Activated T-cell treated with anti-CD3 and anti-CD28 coated beads, Interleukin-2, amount 50 U/mL, for 72 hours (primary cell): ENCODE measurements around the gene PTTG2. TPM values are rescaled to one million over a fixed set of nuclear protein-coding genes. Genes with fewer than 3 reads are reported as not detected.

Experiments
- ATAC-seq, 2 donors: fragments of 150-1000 bp; cut with Tn5 transposase; replicated peaks in 1 of 2; 2 replicates each; pipeline ENCODE4 v1.10.0; 2021; ENCODE audit warnings: moderate library complexity in 2 of 2, mild to moderate bottlenecking in 1 of 2
- DNase-seq, 2 donors: peaks; one replicate each; pipeline ENCODE4 v3.0.0; 2021 to 2022; ENCODE audit warnings: mixed read lengths in 1 of 2
- H3K27ac Mint-ChIP-seq: one replicate; pipeline ENCODE4 v1.8.0; 2022; ENCODE audit warnings: mild to moderate bottlenecking, moderate library complexity, mixed read lengths
- H3K27me3 Mint-ChIP-seq: one replicate; pipeline ENCODE4 v1.8.0; 2022; ENCODE audit warnings: low read depth, mixed read lengths
- H3K36me3 Mint-ChIP-seq, 2 donors: one replicate each; pipeline ENCODE4 v1.8.0; 2022; ENCODE audit warnings: mixed read lengths in 2 of 2, mild to moderate bottlenecking in 1 of 2; ENCODE audit not compliant: insufficient read depth in 2 of 2
- H3K4me1 Mint-ChIP-seq: one replicate; pipeline ENCODE4 v1.8.0; 2022; ENCODE audit warnings: low read depth, mixed read lengths
- H3K4me3 Mint-ChIP-seq, 2 donors: one replicate each; pipeline ENCODE4 v1.8.0; 2022; ENCODE audit warnings: mild to moderate bottlenecking in 2 of 2, mixed read lengths in 2 of 2, moderate library complexity in 2 of 2
- H3K9me3 Mint-ChIP-seq, 2 donors: one replicate each; pipeline ENCODE4 v1.8.0; 2022; ENCODE audit warnings: mixed read lengths in 2 of 2
- total RNA-seq, 2 donors: library from RNA; stranded (reverse); gene quantifications; one replicate each; pipeline ENCODE4 v1.2.3, GENCODE V29; 2022

PTTG2 gene
- total RNA-seq, 2 donors from 2014 or later, result not detected

GRCh38 chr4:37998226-37998625 is 38.0 kb downstream of the PTTG2 start:
- H3K9me3 Mint-ChIP-seq, result no peaks in the 10 kb centered on the region
- H3K4me3 Mint-ChIP-seq, result no peak overlapping the region
- H3K4me1 Mint-ChIP-seq, result peaks cover 44% of the 10 kb centered on the region
- no peak for ATAC-seq
- H3K27me3 Mint-ChIP-seq, result no peaks in the 10 kb centered on the region
- no peak overlapping the region for H3K27ac Mint-ChIP-seq
- H3K36me3 Mint-ChIP-seq, result no peaks in the 10 kb centered on the region
- no peak for DNase-seq

GRCh38 chr4:37999000-37999716 is 39.0 kb downstream of the PTTG2 start:
- peak overlapping the region; percentile 57 to 62 for H3K4me3 Mint-ChIP-seq
- DNase-seq (no peak), ATAC-seq (peak in 1 of 2 donors; percentile 36)
- H3K4me1 Mint-ChIP-seq, result peaks cover 45% of the 10 kb centered on the region
- H3K27me3 Mint-ChIP-seq, result no peaks in the 10 kb centered on the region
- no peaks in the 10 kb centered on the region for H3K36me3 Mint-ChIP-seq
- no peak overlapping the region for H3K27ac Mint-ChIP-seq
- no peaks in the 10 kb centered on the region for H3K9me3 Mint-ChIP-seq

GRCh38 chr4:37999965-38000364 is 39.8 kb downstream of the PTTG2 start:
- no peak overlapping the region for H3K27ac Mint-ChIP-seq
- ATAC-seq (no peak), DNase-seq (no peak)
- no peaks in the 10 kb centered on the region for H3K36me3 Mint-ChIP-seq
- H3K9me3 Mint-ChIP-seq, result no peaks in the 10 kb centered on the region
- no peaks in the 10 kb centered on the region for H3K27me3 Mint-ChIP-seq
- peaks cover 43% of the 10 kb centered on the region for H3K4me1 Mint-ChIP-seq
- no peak overlapping the region for H3K4me3 Mint-ChIP-seq

- DNase-seq, result no peak
- ATAC-seq, result no peak
- Mint-ChIP-seq H3K4me3 (no peak overlapping the region), H3K9me3 (no peaks in the 10 kb centered on the region), H3K27ac (no peak overlapping the region), H3K36me3 (no peaks in the 10 kb centered on the region), H3K4me1 (peaks cover 45% of the 10 kb centered on the region), H3K27me3 (no peaks in the 10 kb centered on the region)
Observed at GRCh38 chr4:38001927-38002326, 41.7 kb downstream of the PTTG2 start.

GRCh38 chr4:38002451-38003071 is 42.4 kb downstream of the PTTG2 start:
- H3K9me3 Mint-ChIP-seq, result no peaks in the 10 kb centered on the region
- DNase-seq (no peak), ATAC-seq (peak in 1 of 2 donors; percentile 13)
- peak overlapping the region; percentile 58 for H3K27ac Mint-ChIP-seq
- H3K36me3 Mint-ChIP-seq, result no peaks in the 10 kb centered on the region
- peaks cover 45% of the 10 kb centered on the region for H3K4me1 Mint-ChIP-seq
- no peaks in the 10 kb centered on the region for H3K27me3 Mint-ChIP-seq
- no peak overlapping the region for H3K4me3 Mint-ChIP-seq

- Mint-ChIP-seq H3K27ac (peak overlapping the region; percentile 10), H3K4me1 (peaks cover 43% of the 10 kb centered on the region), H3K9me3 (no peaks in the 10 kb centered on the region), H3K36me3 (no peaks in the 10 kb centered on the region), H3K4me3 (no peak overlapping the region), H3K27me3 (no peaks in the 10 kb centered on the region)
- peak in 1 of 2 donors; percentile 30 for ATAC-seq
- DNase-seq, result no peak
Observed at GRCh38 chr4:38003102-38003501, 42.9 kb downstream of the PTTG2 start.

- no peak overlapping the region for H3K4me3 Mint-ChIP-seq
- H3K9me3 Mint-ChIP-seq, result no peaks in the 10 kb centered on the region
- no peak for DNase-seq
- no peaks in the 10 kb centered on the region for H3K27me3 Mint-ChIP-seq
- no peak overlapping the region for H3K27ac Mint-ChIP-seq
- ATAC-seq, result no peak
- peaks cover 42% of the 10 kb centered on the region for H3K4me1 Mint-ChIP-seq
- no peaks in the 10 kb centered on the region for H3K36me3 Mint-ChIP-seq
Observed at GRCh38 chr4:38003628-38004027, 43.4 kb downstream of the PTTG2 start.

- ATAC-seq, result no peak
- Mint-ChIP-seq H3K4me1 (peaks cover 38% of the 10 kb centered on the region), H3K36me3 (no peaks in the 10 kb centered on the region), H3K9me3 (no peaks in the 10 kb centered on the region), H3K27me3 (no peaks in the 10 kb centered on the region), H3K27ac (no peak overlapping the region), H3K4me3 (no peak overlapping the region)
- DNase-seq, result no peak
Observed at GRCh38 chr4:38004062-38004461, 43.9 kb downstream of the PTTG2 start.

- no peak overlapping the region for H3K4me3 Mint-ChIP-seq
- DNase-seq, result no peak
- no peaks in the 10 kb centered on the region for H3K36me3 Mint-ChIP-seq
- H3K4me1 Mint-ChIP-seq, result peaks cover 31% of the 10 kb centered on the region
- H3K27ac Mint-ChIP-seq, result no peak overlapping the region
- no peaks in the 10 kb centered on the region for H3K27me3 Mint-ChIP-seq
- H3K9me3 Mint-ChIP-seq, result no peaks in the 10 kb centered on the region
- ATAC-seq, result no peak
Observed at GRCh38 chr4:38004887-38005286, 44.7 kb downstream of the PTTG2 start.

- DNase-seq, result no peak
- ATAC-seq, result no peak
- Mint-ChIP-seq H3K27me3 (no peaks in the 10 kb centered on the region), H3K9me3 (no peaks in the 10 kb centered on the region), H3K36me3 (no peaks in the 10 kb centered on the region), H3K4me3 (no peak overlapping the region), H3K27ac (no peak overlapping the region), H3K4me1 (peaks cover 31% of the 10 kb centered on the region)
Observed at GRCh38 chr4:38005637-38006036, 45.4 kb downstream of the PTTG2 start.

GRCh38 chr4:38007645-38008044 is 47.4 kb downstream of the PTTG2 start:
- ATAC-seq, result no peak
- no peak overlapping the region for H3K4me3 Mint-ChIP-seq
- H3K27me3 Mint-ChIP-seq, result no peaks in the 10 kb centered on the region
- no peak overlapping the region for H3K27ac Mint-ChIP-seq
- H3K9me3 Mint-ChIP-seq, result no peaks in the 10 kb centered on the region
- no peaks in the 10 kb centered on the region for H3K36me3 Mint-ChIP-seq
- H3K4me1 Mint-ChIP-seq, result peaks cover 42% of the 10 kb centered on the region
- DNase-seq, result no peak

GRCh38 chr4:38008571-38009021 is 48.4 kb downstream of the PTTG2 start:
- Mint-ChIP-seq H3K36me3 (no peaks in the 10 kb centered on the region), H3K27ac (no peak overlapping the region), H3K9me3 (no peaks in the 10 kb centered on the region), H3K4me1 (peaks cover 34% of the 10 kb centered on the region), H3K27me3 (no peaks in the 10 kb centered on the region), H3K4me3 (no peak overlapping the region)
- DNase-seq (no peak), ATAC-seq (no peak)

GRCh38 chr4:38009421-38009820 is 49.2 kb downstream of the PTTG2 start:
- ATAC-seq (no peak), DNase-seq (no peak)
- Mint-ChIP-seq H3K27ac (no peak overlapping the region), H3K36me3 (no peaks in the 10 kb centered on the region), H3K4me1 (peaks cover 33% of the 10 kb centered on the region), H3K9me3 (no peaks in the 10 kb centered on the region), H3K4me3 (no peak overlapping the region), H3K27me3 (no peaks in the 10 kb centered on the region)

- Mint-ChIP-seq H3K36me3 (no peaks in the 10 kb centered on the region), H3K27ac (no peak overlapping the region), H3K4me1 (peaks cover 28% of the 10 kb centered on the region), H3K4me3 (no peak overlapping the region), H3K27me3 (no peaks in the 10 kb centered on the region), H3K9me3 (no peaks in the 10 kb centered on the region)
- ATAC-seq, result no peak
- DNase-seq, result no peak
Observed at GRCh38 chr4:38009949-38010348, 49.8 kb downstream of the PTTG2 start.
